Heart left ventricle (tissue), 13 donors: Measurements from ENCODE around the gene TUBB8B.
"Not testable (repeated sequence)": the region's sequence is repeated elsewhere in the genome, so short reads cannot be mapped to it uniquely, and the experiment has no call there.

ENCODE experiments used
- CTCF ChIP-seq, 12 donors: fragments of 200-600 bp; sonication (generic) in 4 of 12; IDR thresholded peaks; one replicate each; pipeline versions ENCODE4 v1.5.0 to v1.8.0; 2018 to 2022; ENCODE audit warnings: antibody characterized with exemption in 12 of 12, mild to moderate bottlenecking in 5 of 12
- POLR2A ChIP-seq, 2 donors: fragments of 450-650 bp; IDR thresholded peaks; one replicate each; pipeline ENCODE4 v1.6.1; 2017; ENCODE audit warnings: antibody characterized with exemption in 2 of 2, mild to moderate bottlenecking in 2 of 2, moderate library complexity in 2 of 2
- donor health status: ischemic (EF 13 %, LVEDD 7.1; RV severe dilation, severe dysfunction).
- donor health status: DM: no; HTN: yes; CAD: no.
- donor health status: DM: no; HTN: no; CAD: no.
- donor health status: ischemic (EF 25% LVEDD 6.9; RV normal size, moderate dysfunction).
- donor health status: ischemic (EF 25% LVEDD 5.7; RV mildly dilated, moderate dysfunction).
- donor health status: ischemic (EF 35%, LVEDD 5.7; RV mildly dilated, moderate dysfunction).
- donor health status: nonischemic (EF 11% LVEDD 7.7; RV severe dilation, severe dysfunction).
- donor health status: DM: yes; HTN: yes; CAD: no.
- donor health status: PGD.
- donor health status: ischemic (EF 29% LVEDD 5.4; RV normal size, mild dysfunction).
- donor health status: nonischemic (EF 23%, LVEDD 6.1; RV moderate dilation, normal function).

GRCh38 chr18:13177-13576 is 36.2 kb downstream of the TUBB8B start:
- not testable (repeated sequence) for TF ChIP-seq CTCF, POLR2A (IDR thresholded peaks at IDR 0.05)
